HUES64 (cell line): ENCODE data around the gene ANO7.
A peak's percentile ranks its signal among the peaks of the same experiment; 100 is the strongest.

Experiments
- H3K27ac ChIP-seq: 2 replicates; pipeline ENCODE4 v1.7.0; 2013; ENCODE audit warnings: low read depth, low read length, inconsistent platforms
- H3K27me3 ChIP-seq: 2 replicates; pipeline ENCODE4 v1.6.1; 2013; ENCODE audit warnings: mild to moderate bottlenecking, low read length; ENCODE audit not compliant: insufficient read depth
- H3K36me3 ChIP-seq: 2 replicates; pipeline ENCODE4 v1.6.1; 2013; ENCODE audit warnings: mild to moderate bottlenecking, low read length; ENCODE audit not compliant: insufficient read depth
- H3K4me1 ChIP-seq: 2 replicates; pipeline ENCODE4 v1.6.1; 2013; ENCODE audit warnings: mild to moderate bottlenecking, low read length, moderate library complexity; ENCODE audit not compliant: insufficient read depth
- H3K4me3 ChIP-seq: 2 replicates; pipeline ENCODE4 v1.5.1; 2013; ENCODE audit warnings: mild to moderate bottlenecking, low read length, moderate library complexity
- H3K9ac ChIP-seq: 2 replicates; pipeline ENCODE4 v1.6.1; 2013; ENCODE audit warnings: mild to moderate bottlenecking, low read depth, low read length
- H3K9me3 ChIP-seq: 2 replicates; pipeline ENCODE4 v1.6.1; 2013; ENCODE audit warnings: low read depth, low read length; ENCODE audit not compliant: insufficient read depth
- WGBS: fragments of 150-250, 120-280 bp; methylation state at CpG from one replicate; pipeline ENCODE4 v1.1.7; 2013; ENCODE audit warnings: missing lambda C conversion rate; 5-methylcytosine and 5-hydroxymethylcytosine counted together

The ANO7 gene

GRCh38 chr2:241255542-241256167 is 67.2 kb downstream of the ANO7 start:
- Histone ChIP-seq H3K9ac (no peak overlapping the region), H3K4me3 (no peak overlapping the region), H3K36me3 (peaks cover 96% of the 10 kb centered on the region), H3K4me1 (no peaks in the 10 kb centered on the region), H3K9me3 (no peaks in the 10 kb centered on the region), H3K27me3 (no peaks in the 10 kb centered on the region), H3K27ac (no peak overlapping the region)
- WGBS = 97% methylated on average over 13 of the region's 13 CpGs

GRCh38 chr2:241256168-241256545 is 67.7 kb downstream of the ANO7 start:
- Histone ChIP-seq H3K9ac (no peak overlapping the region), H3K4me3 (no peak overlapping the region), H3K27ac (no peak overlapping the region), H3K36me3 (peaks cover 96% of the 10 kb centered on the region), H3K9me3 (no peaks in the 10 kb centered on the region), H3K27me3 (no peaks in the 10 kb centered on the region), H3K4me1 (no peaks in the 10 kb centered on the region)
- 97% methylated on average over 11 of the region's 11 CpGs for WGBS

GRCh38 chr2:241257419-241258032 is 69.0 kb downstream of the ANO7 start:
- no peaks in the 10 kb centered on the region for H3K4me1 ChIP-seq
- H3K4me3 ChIP-seq = no peak overlapping the region
- H3K9ac ChIP-seq = no peak overlapping the region
- H3K27me3 ChIP-seq = no peaks in the 10 kb centered on the region
- WGBS = 95% methylated on average over 9 of the region's 11 CpGs
- peaks cover 97% of the 10 kb centered on the region for H3K36me3 ChIP-seq
- no peak overlapping the region for H3K27ac ChIP-seq
- H3K9me3 ChIP-seq = no peaks in the 10 kb centered on the region

GRCh38 chr2:241258505-241259280 is 70.2 kb downstream of the ANO7 start:
- 96% methylated on average over 8 of the region's 8 CpGs for WGBS
- H3K9me3 ChIP-seq = no peaks in the 10 kb centered on the region
- no peak overlapping the region for H3K4me3 ChIP-seq
- H3K36me3 ChIP-seq = peaks cover 97% of the 10 kb centered on the region
- no peak overlapping the region for H3K27ac ChIP-seq
- H3K4me1 ChIP-seq = no peaks in the 10 kb centered on the region
- H3K27me3 ChIP-seq = no peaks in the 10 kb centered on the region
- no peak overlapping the region for H3K9ac ChIP-seq

- 95% methylated on average over 3 of the region's 3 CpGs for WGBS
- H3K4me1 ChIP-seq = no peaks in the 10 kb centered on the region
- peaks cover 95% of the 10 kb centered on the region for H3K36me3 ChIP-seq
- no peaks in the 10 kb centered on the region for H3K9me3 ChIP-seq
- H3K27ac ChIP-seq = no peak overlapping the region
- no peak overlapping the region for H3K4me3 ChIP-seq
- no peak overlapping the region for H3K9ac ChIP-seq
- H3K27me3 ChIP-seq = no peaks in the 10 kb centered on the region
These were observed 72.4 kb downstream of the ANO7 start for GRCh38 chr2:241260911-241261310.

GRCh38 chr2:241261628-241262027 is 73.2 kb downstream of the ANO7 start:
- 94% methylated on average over 4 of the region's 4 CpGs for WGBS
- no peak overlapping the region for H3K27ac ChIP-seq
- no peaks in the 10 kb centered on the region for H3K4me1 ChIP-seq
- no peak overlapping the region for H3K4me3 ChIP-seq
- no peak overlapping the region for H3K9ac ChIP-seq
- no peaks in the 10 kb centered on the region for H3K27me3 ChIP-seq
- peaks cover 95% of the 10 kb centered on the region for H3K36me3 ChIP-seq
- no peaks in the 10 kb centered on the region for H3K9me3 ChIP-seq

GRCh38 chr2:241263061-241263460 is 74.6 kb downstream of the ANO7 start:
- Histone ChIP-seq H3K4me3 (no peak overlapping the region), H3K27me3 (no peaks in the 10 kb centered on the region), H3K36me3 (peaks cover 96% of the 10 kb centered on the region), H3K9me3 (no peaks in the 10 kb centered on the region), H3K27ac (no peak overlapping the region), H3K4me1 (no peaks in the 10 kb centered on the region), H3K9ac (no peak overlapping the region)
- 94% methylated on average over 7 of the region's 7 CpGs for WGBS

- Histone ChIP-seq H3K27me3 (no peaks in the 10 kb centered on the region), H3K9ac (no peak overlapping the region), H3K4me1 (no peaks in the 10 kb centered on the region; the same call in 1 of the 2 replicates), H3K27ac (no peak overlapping the region), H3K4me3 (no peak overlapping the region), H3K36me3 (peaks cover 80% of the 10 kb centered on the region), H3K9me3 (no peaks in the 10 kb centered on the region)
- WGBS = 97% methylated on average over 5 of the region's 5 CpGs
These were observed 77.0 kb downstream of the ANO7 start for GRCh38 chr2:241265506-241265905.

- peaks cover 60% of the 10 kb centered on the region for H3K36me3 ChIP-seq
- H3K4me3 ChIP-seq = no peak overlapping the region
- no peaks in the 10 kb centered on the region; the same call in 1 of the 2 replicates for H3K4me1 ChIP-seq
- H3K27ac ChIP-seq = 0 out of 2 replicates have a peak overlapping the region, but pooled peaks have one; percentile 10
- no peak overlapping the region; the same call in 1 of the 2 replicates for H3K9ac ChIP-seq
- no peaks in the 10 kb centered on the region for H3K9me3 ChIP-seq
- 85% methylated on average over 12 of the region's 12 CpGs for WGBS
- no peaks in the 10 kb centered on the region for H3K27me3 ChIP-seq
These were observed 79.0 kb downstream of the ANO7 start for GRCh38 chr2:241267249-241268067.

- peaks cover 52% of the 10 kb centered on the region for H3K36me3 ChIP-seq
- 95% methylated on average over 7 of the region's 7 CpGs for WGBS
- no peak overlapping the region for H3K9ac ChIP-seq
- no peak overlapping the region for H3K4me3 ChIP-seq
- no peak overlapping the region for H3K27ac ChIP-seq
- no peaks in the 10 kb centered on the region; the same call in 1 of the 2 replicates for H3K4me1 ChIP-seq
- H3K9me3 ChIP-seq = no peaks in the 10 kb centered on the region
- H3K27me3 ChIP-seq = no peaks in the 10 kb centered on the region
These were observed 79.8 kb downstream of the ANO7 start for GRCh38 chr2:241268306-241268705.
